Posterior vena cava (tissue), 2 donors: ENCODE results near the gene RBM5. TPM values are rescaled to one million over a fixed set of nuclear protein-coding genes. Genes with fewer than 3 reads are reported as not detected.

ENCODE experiments used
- DNase-seq: peaks from one replicate; pipeline ENCODE4 v3.0.0-alpha.2; 2020; ENCODE audit warnings: low spot score
- intact Hi-C, 2 donors: fragments of 100-400 bp; cut with DNase I; formaldehyde crosslinking; loops; one replicate each; pipeline versions ENCODE4 v1.14.1 to v1.14.2; 2022 to 2023
- total RNA-seq, 2 donors: library from RNA; stranded (reverse); fragmentation: NEBNext Ultra II Directional; extraction: Animal tissue kit (Norgen Biotek cat#: 25700); gene quantifications; one replicate each; pipeline ENCODE4 v1.2.1, GENCODE V29; 2021
- donor health status: DM: yes; HTN: yes; CAD: no.
- donor health status: DM: yes; HTN: yes; CAD: no.

RBM5 gene
- total RNA-seq, 2 donors from 2014 or later: 83.5 to 108 TPM

- DNase-seq: peak; percentile 69
- intact Hi-C loops: loop anchor here in 1 of 2 donors (1.0 kb wide), 1 partner anchor 69 kb away; no protein-coding TSS in a partner anchor
These were observed 31.8 kb downstream of the RBM5 start for GRCh38 chr3:50120364-50121071.

- peak; percentile 91 for DNase-seq
- intact Hi-C loops: loop anchor here (1.0 to 2.0 kb wide), 2 partner anchors 67 to 68 kb away; no protein-coding TSS in a partner anchor
These were observed 32.6 kb downstream of the RBM5 start for GRCh38 chr3:50121072-50122032.

- intact Hi-C loops: loop anchor here in 1 of 2 donors (2.0 kb wide), 1 partner anchor 67 kb away; no protein-coding TSS in a partner anchor
- DNase-seq: peak; percentile 71
These were observed 33.4 kb downstream of the RBM5 start for GRCh38 chr3:50122071-50122470.

- peak; percentile 77 for DNase-seq
- intact Hi-C loops: loop anchor here in 1 of 2 donors (2.0 kb wide), 1 partner anchor 66 kb away; no protein-coding TSS in a partner anchor
These were observed 34.1 kb downstream of the RBM5 start for GRCh38 chr3:50122661-50123391.

- intact Hi-C loops: loop anchor here in 1 of 2 donors (2.0 kb wide), 1 partner anchor 65 kb away; no protein-coding TSS in a partner anchor
- peak; percentile 62 for DNase-seq
These were observed 34.8 kb downstream of the RBM5 start for GRCh38 chr3:50123394-50124051.

GRCh38 chr3:50124052-50124799 lies 35.5 kb downstream of the RBM5 start:
- peak; percentile 67 for DNase-seq
- intact Hi-C loops: no loop called here

GRCh38 chr3:50124800-50125178 lies 36.1 kb downstream of the RBM5 start:
- DNase-seq: peak; percentile 66
- intact Hi-C loops: no loop called here

- intact Hi-C loops: no loop called here
- DNase-seq: peak; percentile 45
These were observed 37.0 kb downstream of the RBM5 start for GRCh38 chr3:50125541-50126286.

- peak; percentile 50 for DNase-seq
- intact Hi-C loops: no loop called here
These were observed 37.8 kb downstream of the RBM5 start for GRCh38 chr3:50126287-50127211.

GRCh38 chr3:50127251-50127691 lies 38.6 kb downstream of the RBM5 start:
- intact Hi-C loops: no loop called here

GRCh38 chr3:50128001-50128400 lies 39.3 kb downstream of the RBM5 start:
- intact Hi-C loops: no loop called here
- DNase-seq: no peak

More at GRCh38 chr3:50127251-50127691, 38.6 kb downstream of the RBM5 start:
- DNase-seq: no peak

- intact Hi-C loops: no loop called here
- DNase-seq: no peak
These were observed 41.7 kb downstream of the RBM5 start for GRCh38 chr3:50130436-50130835.

GRCh38 chr3:50132421-50133282 lies 43.9 kb downstream of the RBM5 start:
- intact Hi-C loops: no loop called here
- no peak for DNase-seq

- no peak for DNase-seq
- intact Hi-C loops: no loop called here
These were observed 44.5 kb downstream of the RBM5 start for GRCh38 chr3:50133283-50133615.

GRCh38 chr3:50134367-50134766 lies 45.6 kb downstream of the RBM5 start:
- intact Hi-C loops: no loop called here

More at GRCh38 chr3:50134367-50134766, 45.6 kb downstream of the RBM5 start:
- DNase-seq: no peak
